Measurements from ENCODE around the gene AGPS. TPM values are rescaled to one million over a fixed set of nuclear protein-coding genes. Genes with fewer than 3 reads are reported as not detected.
A peak's percentile ranks its signal among the peaks of the same experiment; 100 is the strongest.

Gene AGPS
- total and polyA plus RNA-seq, 2 of the 13 experiments (the other 11 are each of a cell fraction or from before 2014, with no cell fraction given) = 39.4 to 99.0 TPM

- TF ChIP-seq IKZF5 (CRISPR knock-in tag; IDR thresholded peaks at IDR 0.05) (0 out of 2 replicates have a peak, but pooled peaks have one; percentile 52), ZBTB26 (CRISPR knock-in tag; IDR thresholded peaks at IDR 0.05; ENCODE audit: borderline replicate concordance) (no peak), ZNF552 (CRISPR knock-in tag; IDR thresholded peaks at IDR 0.05; ENCODE audit: borderline replicate concordance) (no peak), CEBPB (IDR thresholded peaks at IDR 0.05; ENCODE audit: borderline replicate concordance, low read depth, low read length) (no peak), MAFF (IDR thresholded peaks at IDR 0.05; ENCODE audit: low read depth, low read length) (peak; percentile 43; the same call in 1 of the 2 replicates), ZNF34 (CRISPR knock-in tag; IDR thresholded peaks at IDR 0.05; ENCODE audit: borderline replicate concordance) (no peak), KAT2B (IDR thresholded peaks at IDR 0.05; ENCODE audit: borderline replicate concordance, low read depth, low read length) (no peak), KDM3A (CRISPR knock-in tag; IDR thresholded peaks at IDR 0.05; ENCODE audit: low read depth) (no peak), MYNN (CRISPR knock-in tag; IDR thresholded peaks at IDR 0.05; ENCODE audit: low read depth) (no peak), PATZ1 (CRISPR knock-in tag; IDR thresholded peaks at IDR 0.05) (0 out of 2 replicates have a peak, but pooled peaks have one; percentile 17), ZNF687 (CRISPR knock-in tag; IDR thresholded peaks at IDR 0.05) (no peak), SOX5 (CRISPR knock-in tag; IDR thresholded peaks at IDR 0.05; ENCODE audit: borderline replicate concordance) (peak; percentile 52; the same call in 1 of the 2 replicates), ZNF879 (CRISPR knock-in tag; IDR thresholded peaks at IDR 0.05) (no peak), ZC3H13 (CRISPR knock-in tag; IDR thresholded peaks at IDR 0.05) (no peak), NBN (conservative IDR thresholded peaks at IDR 0.05) (no peak), TEF (CRISPR knock-in tag; IDR thresholded peaks at IDR 0.05) (no peak), CEBPG (CRISPR knock-in tag; IDR thresholded peaks at IDR 0.05) (peak; percentile 78), TFE3 (CRISPR knock-in tag; IDR thresholded peaks at IDR 0.05) (peak; percentile 89)
Measured at GRCh38 chr2:177405029-177405692, 12.6 kb downstream of the AGPS start (continued).
